GM12801 (cell line): ENCODE data around the gene SIX5.

Experiments used
- TF ChIP-seq, protein P1 (sequence below): IDR thresholded peaks from one replicate; pipeline ENCODE4 v1.5.1; 2011; ENCODE audit warnings: control low read depth; ENCODE audit not compliant: insufficient read length; ENCODE audit errors: extremely low read depth

Gene SIX5

DNA sequence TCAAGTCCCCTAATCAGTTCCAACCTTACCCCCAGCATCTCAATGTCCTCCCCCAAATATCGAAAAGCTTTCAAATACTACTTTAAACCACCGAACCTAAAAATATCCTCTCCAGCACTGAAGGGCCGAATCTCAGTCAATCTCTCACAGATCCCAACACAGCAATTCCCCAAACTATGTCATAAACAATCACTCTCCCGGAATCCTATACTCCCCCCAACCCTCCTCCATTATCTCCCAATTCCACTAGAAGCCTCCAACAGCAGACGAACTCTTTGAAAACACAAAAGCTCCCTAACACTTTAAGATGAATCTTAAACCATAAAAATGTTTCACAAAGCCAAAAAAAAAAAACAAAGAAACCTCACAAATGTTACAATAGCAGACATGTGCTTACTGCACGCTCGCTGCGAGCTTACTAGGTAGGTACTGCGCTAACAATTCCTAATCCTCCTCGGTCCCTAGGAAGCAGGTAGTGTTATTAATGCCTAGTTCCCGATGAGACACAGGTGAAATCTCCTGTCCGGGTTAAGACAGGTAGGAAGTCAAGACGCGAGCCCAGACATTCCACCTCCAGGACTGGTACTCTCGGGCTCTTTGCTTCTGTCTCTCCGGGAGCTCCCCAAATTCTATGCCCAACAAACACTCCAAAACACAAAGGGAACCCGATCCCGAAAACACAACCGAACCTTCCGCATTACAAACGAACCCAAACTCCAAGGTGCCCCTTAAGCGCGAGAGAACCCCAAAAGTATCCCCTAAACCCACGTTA, 52.5 kb downstream of the SIX5 start:
- TF ChIP-seq, protein P1, sequence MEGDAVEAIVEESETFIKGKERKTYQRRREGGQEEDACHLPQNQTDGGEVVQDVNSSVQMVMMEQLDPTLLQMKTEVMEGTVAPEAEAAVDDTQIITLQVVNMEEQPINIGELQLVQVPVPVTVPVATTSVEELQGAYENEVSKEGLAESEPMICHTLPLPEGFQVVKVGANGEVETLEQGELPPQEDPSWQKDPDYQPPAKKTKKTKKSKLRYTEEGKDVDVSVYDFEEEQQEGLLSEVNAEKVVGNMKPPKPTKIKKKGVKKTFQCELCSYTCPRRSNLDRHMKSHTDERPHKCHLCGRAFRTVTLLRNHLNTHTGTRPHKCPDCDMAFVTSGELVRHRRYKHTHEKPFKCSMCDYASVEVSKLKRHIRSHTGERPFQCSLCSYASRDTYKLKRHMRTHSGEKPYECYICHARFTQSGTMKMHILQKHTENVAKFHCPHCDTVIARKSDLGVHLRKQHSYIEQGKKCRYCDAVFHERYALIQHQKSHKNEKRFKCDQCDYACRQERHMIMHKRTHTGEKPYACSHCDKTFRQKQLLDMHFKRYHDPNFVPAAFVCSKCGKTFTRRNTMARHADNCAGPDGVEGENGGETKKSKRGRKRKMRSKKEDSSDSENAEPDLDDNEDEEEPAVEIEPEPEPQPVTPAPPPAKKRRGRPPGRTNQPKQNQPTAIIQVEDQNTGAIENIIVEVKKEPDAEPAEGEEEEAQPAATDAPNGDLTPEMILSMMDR, result no peak

- TF ChIP-seq, protein P1, result no peak
These were observed 53.9 kb downstream of the SIX5 start for GRCh38 chr19:45715139-45715538.
